B cell (primary cell): ENCODE results near the gene NPR1. TPM values are rescaled to one million over a fixed set of nuclear protein-coding genes. Genes with fewer than 3 reads are reported as not detected.

Experiments
- ATAC-seq: fragments of 200-7000 bp; cut with Tn5 transposase; one replicate; pipeline ENCODE4 v1.10.0; 2021; ENCODE audit warnings: low read depth, mild to moderate bottlenecking, moderate number of reproducible peaks, moderate library complexity
- CTCF ChIA-PET: fragments of 350-600 bp; sonication (Branson Sonifier 250); formaldehyde crosslinking; loops from one replicate; lab custom pipeline; 2021; ENCODE audit warnings: antibody characterized with exemption, inconsistent platforms; lab: Charles Lee
- POLR2A ChIA-PET: fragments of 350-600 bp; sonication (Branson Sonifier 250); formaldehyde crosslinking; loops from one replicate; lab custom pipeline; 2021; ENCODE audit warnings: antibody characterized with exemption; lab: Charles Lee
- DNase-seq: peaks from one replicate; pipeline ENCODE4 v3.0.0; 2013
- H2AFZ ChIP-seq: 2 replicates; pipeline ENCODE4 v1.6.1; 2012; ENCODE audit warnings: mild to moderate bottlenecking, low read depth, low read length; ENCODE audit not compliant: insufficient read depth, poor library complexity, severe bottlenecking
- H3K27ac ChIP-seq, 2 donors: 1 replicate in 1 of 2; 2 replicates in 1 of 2; pipeline ENCODE4 v1.5.1; 2012 to 2013; ENCODE audit warnings: low read length in 2 of 2, mild to moderate bottlenecking in 2 of 2, moderate library complexity in 1 of 2
- H3K27me3 ChIP-seq, 4 experiments: fragments of 200-600 bp in 1 of 4; sonication (generic) in 1 of 4; replicated peaks in 1 of 4; 1 replicate in 2 of 4; 2 replicates in 2 of 4; pipeline versions ENCODE4 v1.6.1 to v1.7.0; 2013 to 2016; ENCODE audit warnings: low read length in 3 of 4, mild to moderate bottlenecking in 2 of 4, mixed read lengths in 1 of 4, moderate library complexity in 1 of 4; ENCODE audit not compliant: insufficient read depth in 4 of 4, control insufficient read depth in 3 of 4; ENCODE audit errors: control extremely low read depth in 1 of 4
- H3K36me3 ChIP-seq, 2 experiments: replicated peaks in 1 of 2; 1 replicate in 1 of 2; 2 replicates in 1 of 2; pipeline versions ENCODE4 v1.6.1 to v1.7.1; 2013; ENCODE audit warnings: low read length in 1 of 2; ENCODE audit not compliant: insufficient read depth in 2 of 2, control insufficient read depth in 1 of 2; ENCODE audit errors: control extremely low read depth in 1 of 2, extremely low read depth in 1 of 2
- H3K4me1 ChIP-seq, 2 donors: fragments of 200-600 bp in 1 of 2; sonication (generic) in 1 of 2; 1 replicate in 1 of 2; 2 replicates in 1 of 2; pipeline versions ENCODE4 v1.5.1 to v1.6.1; 2013 to 2017; ENCODE audit warnings: low read length in 2 of 2; ENCODE audit not compliant: control insufficient read depth in 2 of 2, insufficient read depth in 2 of 2
- H3K4me2 ChIP-seq: replicated peaks from 2 replicates; pipeline ENCODE3; 2012; ENCODE audit warnings: mild to moderate bottlenecking, low read depth, low read length; ENCODE audit not compliant: poor library complexity, severe bottlenecking
- H3K4me3 ChIP-seq, 5 experiments: fragments of 200-600 bp in 1 of 5; sonication (generic) in 1 of 5; 1 replicate in 3 of 5; 2 replicates in 2 of 5; pipeline versions ENCODE4 v1.5.1 to v1.7.0; 2011 to 2016; ENCODE audit warnings: low read length in 4 of 5, mild to moderate bottlenecking in 4 of 5, low read depth in 2 of 5, control low read depth in 1 of 5, moderate library complexity in 1 of 5; ENCODE audit not compliant: insufficient read depth in 1 of 5; ENCODE audit errors: control extremely low read depth in 1 of 5, extremely low read depth in 1 of 5
- H3K79me2 ChIP-seq: fragments of 200-600 bp; sonication (generic); one replicate; pipeline ENCODE4 v1.6.0; 2016; ENCODE audit warnings: low read length; ENCODE audit not compliant: control insufficient read depth, insufficient read depth
- H3K9ac ChIP-seq: fragments of 200-600 bp; sonication (generic); 2 replicates; pipeline ENCODE4 v1.6.1; 2017; ENCODE audit warnings: mild to moderate bottlenecking, low read length, moderate library complexity
- H3K9me3 ChIP-seq, 3 donors: one replicate each; pipeline versions ENCODE4 v1.6.1 to v1.7.1; 2013; ENCODE audit warnings: low read length in 2 of 3; ENCODE audit not compliant: control insufficient read depth in 2 of 3, insufficient read depth in 1 of 3; ENCODE audit errors: control extremely low read depth in 1 of 3
- H4K20me1 ChIP-seq: 2 replicates; pipeline ENCODE4 v1.6.0; 2012; ENCODE audit warnings: mild to moderate bottlenecking, low read length; ENCODE audit not compliant: insufficient read depth, control insufficient read depth, poor library complexity, severe bottlenecking
- H3K27ac Mint-ChIP-seq: one replicate; pipeline ENCODE4 v1.8.0; 2021; ENCODE audit warnings: mixed read lengths
- H3K27me3 Mint-ChIP-seq: one replicate; pipeline ENCODE4 v1.8.0; 2021; ENCODE audit warnings: mixed read lengths
- H3K4me1 Mint-ChIP-seq: one replicate; pipeline ENCODE4 v1.8.0; 2021; ENCODE audit warnings: mixed read lengths
- H3K4me3 Mint-ChIP-seq: one replicate; pipeline ENCODE4 v1.8.0; 2021; ENCODE audit warnings: mixed read lengths
- H3K9me3 Mint-ChIP-seq: one replicate; pipeline ENCODE4 v1.8.0; 2022; ENCODE audit warnings: mixed read lengths; ENCODE audit not compliant: insufficient read depth
- EZH2 ChIP-seq: IDR thresholded peaks from 2 replicates; pipeline ENCODE4 v1.6.1; 2012; ENCODE audit warnings: borderline replicate concordance, low read depth, mild to moderate bottlenecking, moderate library complexity, low read length; ENCODE audit not compliant: insufficient read depth, poor library complexity, severe bottlenecking
- WGBS: methylation state at CpG from one replicate; pipeline ENCODE4 v1.1.5; 2013; ENCODE audit warnings: missing lambda C conversion rate; ENCODE audit not compliant: insufficient coverage; 5-methylcytosine and 5-hydroxymethylcytosine counted together
- intact Hi-C: fragments of 100-400 bp; cut with micrococcal nuclease; formaldehyde crosslinking; loops from one replicate; pipeline ENCODE4 v1.10.0; 2022
- polyA plus RNA-seq: library from polyadenylated mRNA; depleted of rRNA; stranded (reverse); fragments of >200 nt; gene quantifications from 2 replicates; pipeline ENCODE4 v1.2.3, GENCODE V29; 2012
- total RNA-seq, 2 donors: library from RNA; stranded (reverse); fragments of 120-200 nt in 1 of 2; gene quantifications; 1 replicate in 1 of 2; 2 replicates in 1 of 2; pipeline versions ENCODE4 v1.2.3 to v1.2.4, GENCODE V29; 2013 to 2022
- TF ChIP-seq, protein P1 (sequence below): fragments of 200-600 bp; IDR thresholded peaks from one replicate; pipeline ENCODE4 v1.8.0; 2022; ENCODE audit warnings: antibody characterized with exemption, mild to moderate bottlenecking

The NPR1 gene
- total and polyA plus RNA-seq, 2 donors (not counting 1 experiment from before 2014, with no cell fraction given), result 0.37 TPM; not detected in 1

- no peaks in the 10 kb centered on the region for H3K9me3 Mint-ChIP-seq
- H3K36me3 ChIP-seq, result peaks cover 14 to 46% of the 10 kb centered on the region in 2 experiments
- CTCF ChIA-PET, result interaction anchor here (2.4 kb wide), 1 partner anchor 76 kb away, joined by 6 read pairs; no protein-coding TSS in a partner anchor
Observed at GRCh38 chr1:153648000-153648643, 30.4 kb upstream of the NPR1 start.

More at GRCh38 chr1:153648000-153648643, 30.4 kb upstream of the NPR1 start:
- H3K9me3 ChIP-seq, result no peaks in the 10 kb centered on the region
- POLR2A ChIA-PET, result interaction anchor here (0.7 kb wide), 1 partner anchor 14 kb away, joined by 3 read pairs; the partner anchor contains the start of gene CHTOP
- H3K4me3 ChIP-seq, result no peak overlapping the region
- Mint-ChIP-seq H3K4me1 (peaks cover 7% of the 10 kb centered on the region), H3K27me3 (no peaks in the 10 kb centered on the region), H3K27ac (peak overlapping the region; percentile 81), H3K4me3 (no peak overlapping the region)
- no peak overlapping the region for H3K4me2 ChIP-seq
- H3K79me2 ChIP-seq, result peaks cover 5% of the 10 kb centered on the region
- H2AFZ ChIP-seq, result no peak overlapping the region
- H3K4me1 ChIP-seq, result no peaks in the 10 kb centered on the region
- ATAC-seq (no peak), DNase-seq (no peak)
- peak overlapping the region in 1 of 2 donors; percentile 19 for H3K27ac ChIP-seq
- no peaks in the 10 kb centered on the region for H3K27me3 ChIP-seq
- WGBS, result 92% methylated on average over 9 of the region's 10 CpGs
- no peak for TF ChIP-seq EZH2
- TF ChIP-seq, protein P1, sequence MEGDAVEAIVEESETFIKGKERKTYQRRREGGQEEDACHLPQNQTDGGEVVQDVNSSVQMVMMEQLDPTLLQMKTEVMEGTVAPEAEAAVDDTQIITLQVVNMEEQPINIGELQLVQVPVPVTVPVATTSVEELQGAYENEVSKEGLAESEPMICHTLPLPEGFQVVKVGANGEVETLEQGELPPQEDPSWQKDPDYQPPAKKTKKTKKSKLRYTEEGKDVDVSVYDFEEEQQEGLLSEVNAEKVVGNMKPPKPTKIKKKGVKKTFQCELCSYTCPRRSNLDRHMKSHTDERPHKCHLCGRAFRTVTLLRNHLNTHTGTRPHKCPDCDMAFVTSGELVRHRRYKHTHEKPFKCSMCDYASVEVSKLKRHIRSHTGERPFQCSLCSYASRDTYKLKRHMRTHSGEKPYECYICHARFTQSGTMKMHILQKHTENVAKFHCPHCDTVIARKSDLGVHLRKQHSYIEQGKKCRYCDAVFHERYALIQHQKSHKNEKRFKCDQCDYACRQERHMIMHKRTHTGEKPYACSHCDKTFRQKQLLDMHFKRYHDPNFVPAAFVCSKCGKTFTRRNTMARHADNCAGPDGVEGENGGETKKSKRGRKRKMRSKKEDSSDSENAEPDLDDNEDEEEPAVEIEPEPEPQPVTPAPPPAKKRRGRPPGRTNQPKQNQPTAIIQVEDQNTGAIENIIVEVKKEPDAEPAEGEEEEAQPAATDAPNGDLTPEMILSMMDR, result no peak
- intact Hi-C loops, result no loop called here
- peaks cover 4% of the 10 kb centered on the region for H4K20me1 ChIP-seq
- no peak overlapping the region for H3K9ac ChIP-seq
